T-helper 2 cell treated with Interferon-gamma antibody and Interleukin-4, amounts not matched to agents 100 ng/mL and 5 ng/mL, for 36 hours (primary cell): ENCODE results near the gene IFT74. TPM values are rescaled to one million over a fixed set of nuclear protein-coding genes. Genes with fewer than 3 reads are reported as not detected.
"Not testable (repeated sequence)": the region's sequence is repeated elsewhere in the genome, so short reads cannot be mapped to it uniquely, and the experiment has no call there.

Experiments used
- intact Hi-C: fragments of 100-400 bp; cut with micrococcal nuclease; formaldehyde crosslinking; loops from one replicate; pipeline ENCODE4 v1.15.1; 2023
- total RNA-seq: library from RNA; stranded (reverse); gene quantifications from 2 replicates; pipeline ENCODE4 v1.2.3, GENCODE V29; 2022

Gene IFT74
- total RNA-seq, 1 donor from 2014 or later = 9.4 TPM

- intact Hi-C loops = no loop called here
Measured at GRCh38 chr9:27059907-27060306, 103.7 kb downstream of the IFT74 start.

- intact Hi-C loops = no loop called here
Measured at GRCh38 chr9:27065288-27065687, 109.1 kb downstream of the IFT74 start.

- intact Hi-C loops = no loop called here
Measured at GRCh38 chr9:27073841-27074728, 117.9 kb downstream of the IFT74 start.

- intact Hi-C loops = no loop called here
Measured at GRCh38 chr9:27078685-27079084, 122.5 kb downstream of the IFT74 start.

GRCh38 chr9:27085456-27085855 is 129.2 kb downstream of the IFT74 start:
- intact Hi-C loops = no loop called here

- intact Hi-C loops = no loop called here
Measured at GRCh38 chr9:27086818-27087680, 130.8 kb downstream of the IFT74 start.

GRCh38 chr9:27088981-27089380 is 132.8 kb downstream of the IFT74 start:
- intact Hi-C loops = no loop called here

GRCh38 chr9:27089706-27090105 is 133.5 kb downstream of the IFT74 start:
- intact Hi-C loops = no loop called here

GRCh38 chr9:27090231-27090630 is 134.0 kb downstream of the IFT74 start:
- intact Hi-C loops = no loop called here

- intact Hi-C loops = no loop called here
Measured at GRCh38 chr9:27090711-27091110, 134.5 kb downstream of the IFT74 start.

- intact Hi-C loops = not testable (repeated sequence)
Measured at GRCh38 chr9:27092496-27092895, 136.3 kb downstream of the IFT74 start.

GRCh38 chr9:27093384-27094067 is 137.3 kb downstream of the IFT74 start:
- intact Hi-C loops = not testable (repeated sequence)

- intact Hi-C loops = no loop called here
Measured at GRCh38 chr9:27094640-27095298, 138.6 kb downstream of the IFT74 start.

GRCh38 chr9:27107241-27107640 is 151.0 kb downstream of the IFT74 start:
- intact Hi-C loops = no loop called here

- intact Hi-C loops = no loop called here
Measured at GRCh38 chr9:27108981-27109541, 152.8 kb downstream of the IFT74 start, which contains the start of gene TEK. Gene TEK (plus strand): TSS chr9:27109225. CDS start chr9:27109591, 366 bp downstream.

GRCh38 chr9:27109621-27110020 is 153.4 kb downstream of the IFT74 start:
- intact Hi-C loops = no loop called here

GRCh38 chr9:27110181-27110580 is 154.0 kb downstream of the IFT74 start:
- intact Hi-C loops = no loop called here

- intact Hi-C loops = no loop called here
Measured at GRCh38 chr9:27112235-27112634, 156.0 kb downstream of the IFT74 start.
